OCI-LY7 (cell line): ENCODE results near the gene CLMP. TPM values are rescaled to one million over a fixed set of nuclear protein-coding genes. Genes with fewer than 3 reads are reported as not detected.

Source experiments
- BruUV-seq: library from RNA; stranded (reverse); fragments of 400-500 nt; replicated peaks from 2 replicates; lab custom pipeline; 2021; lab: Mats Ljungman, UMichigan
- CTCF ChIA-PET: fragments of 300-600 bp; sonication (Branson Sonifier 250); formaldehyde crosslinking; loops from one replicate; lab custom pipeline; 2022; ENCODE audit warnings: antibody characterized with exemption; ENCODE audit not compliant: unreplicated experiment; lab: Charles Lee
- POLR2A ChIA-PET: fragments of 300-600 bp; sonication (Branson Sonifier 250); formaldehyde crosslinking; loops from one replicate; lab custom pipeline; 2022; ENCODE audit warnings: antibody characterized with exemption; lab: Charles Lee
- DNase-seq: peaks from one replicate; pipeline ENCODE4 v3.0.0-alpha.2; 2015; ENCODE audit warnings: low spot score
- H2AFZ ChIP-seq: fragments of 200-600 bp; sonication (generic), shearing (Covaris generic); 2 replicates; pipeline ENCODE4 v1.6.1; 2014; ENCODE audit warnings: mild to moderate bottlenecking, antibody characterized with exemption, low read length, moderate library complexity
- H3K27ac ChIP-seq: fragments of 200-600 bp; sonication (generic); 2 replicates; pipeline ENCODE4 v1.5.1; 2014; ENCODE audit warnings: mixed run types, low read depth, mild to moderate bottlenecking, moderate library complexity, low read length, inconsistent platforms; ENCODE audit not compliant: poor library complexity, severe bottlenecking
- H3K36me3 ChIP-seq: fragments of 200-600 bp; sonication (generic); 2 replicates; pipeline ENCODE4 v1.6.1; 2014; ENCODE audit warnings: mild to moderate bottlenecking, antibody characterized with exemption, low read length, moderate library complexity, mixed read lengths; ENCODE audit not compliant: insufficient read depth
- H3K4me1 ChIP-seq: fragments of 200-600 bp; sonication (generic); 2 replicates; pipeline ENCODE4 v1.5.1; 2014; ENCODE audit warnings: mild to moderate bottlenecking, low read length; ENCODE audit not compliant: insufficient read depth, poor library complexity, severe bottlenecking
- H3K4me2 ChIP-seq: fragments of 200-600 bp; sonication (generic); 2 replicates; pipeline ENCODE4 v1.6.1; 2014; ENCODE audit warnings: mild to moderate bottlenecking, low read length
- H3K4me3 ChIP-seq: fragments of 200-600 bp; sonication (generic); 2 replicates; pipeline ENCODE4 v1.5.1; 2014; ENCODE audit warnings: mild to moderate bottlenecking, low read depth, low read length; ENCODE audit not compliant: poor library complexity, severe bottlenecking
- H3K79me2 ChIP-seq: fragments of 200-600 bp; sonication (generic); 2 replicates; pipeline ENCODE4 v1.6.1; 2016; ENCODE audit warnings: low read depth, mild to moderate bottlenecking, low read length, moderate library complexity, mixed read lengths; ENCODE audit not compliant: insufficient read depth
- H3K9me2 ChIP-seq: fragments of 200-600 bp; sonication (generic); 2 replicates; pipeline ENCODE4 v1.6.1; 2016; ENCODE audit warnings: mild to moderate bottlenecking, low read length, mixed read lengths; ENCODE audit not compliant: insufficient read depth
- H3K9me3 ChIP-seq: fragments of 200-600 bp; sonication (generic); 2 replicates; pipeline ENCODE4 v1.6.1; 2014; ENCODE audit warnings: mild to moderate bottlenecking, mixed run types, low read length, mixed read lengths
- H4K20me1 ChIP-seq: fragments of 200-600 bp; sonication (generic); 2 replicates; pipeline ENCODE4 v1.6.1; 2014; ENCODE audit warnings: mild to moderate bottlenecking, antibody characterized with exemption, low read length, moderate library complexity, mixed read lengths; ENCODE audit not compliant: insufficient read depth
- CTCF ChIP-seq: fragments of 200-600 bp; sonication (generic); conservative IDR thresholded peaks from 2 replicates; pipeline ENCODE4 v1.5.1; 2014; ENCODE audit warnings: mild to moderate bottlenecking, antibody characterized with exemption, low read length, moderate library complexity, mixed read lengths
- EZH2phosphoT487 ChIP-seq: fragments of 200-600 bp; sonication (generic); IDR thresholded peaks from 2 replicates; pipeline ENCODE4 v1.6.1; 2018; ENCODE audit warnings: low read depth, borderline replicate concordance, mild to moderate bottlenecking, mixed run types, antibody characterized with exemption, low read length, moderate library complexity, mixed read lengths
- intact Hi-C: fragments of 100-400 bp; cut with micrococcal nuclease; formaldehyde crosslinking; loops from one replicate; pipeline ENCODE4 v1.10.0; 2022; ENCODE audit not compliant: unreplicated experiment
- total RNA-seq, 2 experiments: library from RNA; depleted of rRNA in 1 of 2; stranded (reverse); fragments of >200 nt in 1 of 2; shearing (Covaris generic) in 1 of 2; gene quantifications; 2 replicates each; pipeline ENCODE4 v1.2.3, GENCODE V29; 2014 to 2022

Gene CLMP
- total RNA-seq, 2 experiments from 2014 or later = not detected

GRCh38 chr11:123065621-123066020 is 129.4 kb downstream of the CLMP start:
- Histone ChIP-seq H2AFZ (no peak overlapping the region), H3K27ac (peak overlapping the region; percentile 92), H3K9me2 (no peaks in the 10 kb centered on the region), H3K4me1 (peaks cover 51% of the 10 kb centered on the region), H3K36me3 (peaks cover 13% of the 10 kb centered on the region), H3K9me3 (no peaks in the 10 kb centered on the region), H3K79me2 (peaks cover 49% of the 10 kb centered on the region), H4K20me1 (peaks cover 12% of the 10 kb centered on the region), H3K4me3 (peak overlapping the region; percentile 96), H3K4me2 (peak overlapping the region; percentile 83)
- POLR2A ChIA-PET = interaction anchor here (1.2 to 2.0 kb wide), 4 partner anchors 8 to 14 kb away, joined by 3 to 6 read pairs (median 4); no protein-coding TSS in a partner anchor
- CTCF ChIA-PET = no interaction called here
- peak; percentile 12 for DNase-seq
- no TSS peak for BruUV-seq
- intact Hi-C loops = loop anchor here (10.0 kb wide), 1 partner anchor 311 kb away; no protein-coding TSS in a partner anchor
- TF ChIP-seq EZH2phosphoT487 = no peak
- TF ChIP-seq CTCF = no peak

GRCh38 chr11:123063826-123064657 is 131.0 kb downstream of the CLMP start:
- Histone ChIP-seq H3K9me2 (no peaks in the 10 kb centered on the region), H3K79me2 (peaks cover 61% of the 10 kb centered on the region), H4K20me1 (peaks cover 28% of the 10 kb centered on the region), H3K4me3 (peak overlapping the region; percentile 96), H3K4me2 (peak overlapping the region; percentile 83), H3K36me3 (peaks cover 29% of the 10 kb centered on the region), H2AFZ (no peak overlapping the region; the same call in 1 of the 2 replicates), H3K9me3 (no peaks in the 10 kb centered on the region), H3K27ac (peak overlapping the region; percentile 92), H3K4me1 (peaks cover 43% of the 10 kb centered on the region)
- intact Hi-C loops = loop anchor here (5.0 to 10.0 kb wide), 3 partner anchors 198 to 407 kb away; partner anchors contain the start of gene UBASH3B
- BruUV-seq = no TSS peak
- peak; percentile 24 for DNase-seq
- TF ChIP-seq CTCF (no peak), EZH2phosphoT487 (no peak)
- CTCF ChIA-PET = interaction anchor here (1.6 kb wide), 1 partner anchor 10 kb away, joined by 5 read pairs; no protein-coding TSS in a partner anchor
- POLR2A ChIA-PET = interaction anchor here (0.6 to 1.9 kb wide), 6 partner anchors 10 to 456 kb away, joined by 3 to 7 read pairs (median 4); no protein-coding TSS in a partner anchor
